Pons (tissue), 1 donor: Measurements from ENCODE around the gene BACE1.
"Not testable (repeated sequence)": the region's sequence is repeated elsewhere in the genome, so short reads cannot be mapped to it uniquely, and the experiment has no call there.

Source experiments
- DNase-seq: peaks from one replicate; pipeline ENCODE4 v3.0.0-alpha.2; 2016; ENCODE audit warnings: low spot score

Gene BACE1

DNA sequence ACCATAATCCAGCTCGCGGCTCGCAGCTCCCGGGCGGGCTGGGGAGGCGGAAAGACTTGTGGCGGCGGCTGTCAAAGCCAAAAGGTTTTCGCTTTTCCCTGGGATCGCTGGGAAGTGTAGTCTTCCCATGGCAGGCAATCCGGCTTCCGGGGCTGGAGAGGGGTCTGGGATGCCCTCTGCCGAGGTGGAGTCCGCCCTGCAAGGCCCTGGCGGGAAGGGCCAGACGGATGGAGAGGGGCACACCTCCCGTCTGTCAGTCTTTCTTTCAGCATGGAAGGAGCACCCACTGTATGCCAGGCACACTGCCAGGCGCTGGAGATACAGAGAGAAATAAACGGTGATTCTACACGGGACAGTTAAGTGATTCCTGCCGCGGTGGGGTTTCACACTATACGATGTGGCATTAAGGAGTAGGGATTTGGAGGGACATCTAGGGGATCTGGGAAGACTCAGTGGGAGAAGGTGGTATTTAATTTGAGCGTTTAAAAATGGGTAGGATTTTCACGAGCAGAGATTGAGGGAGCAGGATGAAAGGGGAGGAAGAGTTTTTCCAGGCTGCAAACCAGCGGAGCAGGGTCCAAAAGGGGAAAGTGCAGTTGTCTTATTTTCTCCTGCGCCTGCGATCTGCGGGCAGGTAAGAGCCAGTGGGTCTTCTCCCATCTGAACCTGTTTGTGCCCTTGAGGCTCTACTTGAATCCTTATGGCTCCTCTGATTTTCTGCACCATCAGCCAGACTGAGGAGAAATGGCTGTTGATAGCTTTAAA, at the start of gene BACE1:
TSS of gene BACE1 (minus strand) at position 60 of the 765 bp plus-strand sequence. CDS start 461 bp downstream, outside the sequence.
- DNase-seq, result peak; percentile 91

DNA sequence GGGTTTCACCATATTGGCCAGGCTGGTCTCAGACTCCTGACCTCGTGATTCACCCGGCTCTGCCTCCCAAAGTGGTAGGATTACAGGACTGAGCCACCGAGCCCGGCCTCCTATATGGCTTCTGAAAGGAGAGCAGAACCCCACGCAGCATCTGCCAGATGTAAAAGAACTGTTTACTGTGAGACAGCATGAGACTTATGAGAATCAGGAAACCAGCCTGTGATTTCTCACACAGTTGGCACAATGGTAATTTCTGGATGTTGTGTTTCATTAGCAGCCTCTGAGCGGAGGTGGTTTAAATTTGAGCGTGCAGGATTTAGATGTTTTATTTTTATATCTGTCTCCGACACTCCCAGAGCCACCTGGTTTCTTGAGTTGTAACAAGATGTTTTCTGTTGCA, 45.4 kb upstream of the BACE1 start:
- no peak for DNase-seq

DNA sequence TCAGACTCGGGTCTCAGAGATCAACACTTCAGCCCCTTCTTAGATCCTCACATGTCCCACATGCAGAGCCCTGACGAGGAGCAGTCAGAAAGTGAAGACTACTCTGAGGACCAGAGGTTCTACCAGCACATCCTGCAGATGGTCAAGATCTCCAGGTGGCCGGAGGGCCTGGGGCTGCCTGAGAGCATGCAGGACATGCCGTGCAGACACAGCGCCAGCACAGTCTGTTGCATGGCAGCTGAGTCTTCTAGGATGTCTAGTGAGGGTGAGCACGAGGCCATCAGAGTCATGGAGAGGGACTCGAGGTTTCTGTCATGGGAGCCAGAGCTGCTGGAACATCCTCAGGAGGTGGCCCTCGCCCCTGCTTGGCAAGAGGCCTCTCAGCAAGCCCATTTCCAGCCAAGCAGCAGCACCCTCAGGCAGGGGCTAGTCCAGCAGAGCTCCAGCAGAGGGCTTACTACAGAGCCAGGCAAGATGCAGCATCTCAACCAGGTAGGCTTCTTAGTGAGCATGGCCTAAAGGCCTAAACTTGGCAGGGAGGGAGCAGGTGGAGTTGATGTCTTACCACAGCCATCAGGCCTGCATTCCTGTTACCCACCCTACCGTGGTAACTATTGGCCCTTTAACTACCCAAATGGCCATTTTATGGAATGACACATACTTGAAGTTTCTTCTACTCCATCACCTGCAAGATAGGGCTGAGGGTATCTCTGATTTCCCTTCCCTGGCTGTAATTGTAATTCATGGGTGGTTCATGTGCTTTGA, 40.3 kb upstream of the BACE1 start:
- DNase-seq, result no peak

DNA sequence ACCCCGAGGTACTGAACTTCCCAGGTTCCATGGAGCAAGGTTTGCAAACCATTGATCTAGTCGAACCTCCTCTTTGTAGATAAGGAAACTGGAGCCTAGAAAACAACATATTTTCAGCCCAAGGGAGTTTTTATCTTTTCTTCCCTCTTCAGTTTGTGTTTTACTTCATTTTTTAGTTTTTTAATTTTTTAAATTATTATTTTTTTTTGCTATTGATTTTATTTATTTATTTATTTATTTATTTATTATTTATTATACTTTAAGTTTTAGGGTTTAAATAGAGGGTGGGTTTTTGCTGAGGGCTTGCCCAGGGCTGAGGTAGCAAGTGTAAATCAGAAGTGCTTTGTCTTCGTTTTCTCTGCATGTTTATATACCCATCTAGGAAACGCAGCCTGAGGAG, 38.5 kb upstream of the BACE1 start:
- DNase-seq, result no peak

DNA sequence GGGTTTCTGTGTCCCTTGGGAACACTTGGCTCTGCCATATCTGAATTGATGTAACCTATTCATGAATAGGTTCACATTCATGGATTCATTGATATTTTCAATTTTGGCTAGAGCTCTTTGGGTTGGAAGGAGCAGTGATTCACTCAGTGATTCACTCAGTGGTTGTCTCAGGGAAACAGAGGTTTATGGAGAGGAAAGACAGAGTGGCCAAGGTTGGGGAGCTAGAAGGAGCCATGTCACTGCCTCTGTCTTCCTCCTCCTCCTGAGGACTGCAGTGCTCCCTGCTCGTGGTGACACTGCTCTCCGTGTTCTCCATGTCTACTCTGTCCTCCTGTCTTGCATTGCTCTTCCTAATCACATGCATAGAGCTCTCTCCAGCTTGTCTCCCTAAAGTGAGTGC, 29.0 kb upstream of the BACE1 start:
- no peak for DNase-seq

DNA sequence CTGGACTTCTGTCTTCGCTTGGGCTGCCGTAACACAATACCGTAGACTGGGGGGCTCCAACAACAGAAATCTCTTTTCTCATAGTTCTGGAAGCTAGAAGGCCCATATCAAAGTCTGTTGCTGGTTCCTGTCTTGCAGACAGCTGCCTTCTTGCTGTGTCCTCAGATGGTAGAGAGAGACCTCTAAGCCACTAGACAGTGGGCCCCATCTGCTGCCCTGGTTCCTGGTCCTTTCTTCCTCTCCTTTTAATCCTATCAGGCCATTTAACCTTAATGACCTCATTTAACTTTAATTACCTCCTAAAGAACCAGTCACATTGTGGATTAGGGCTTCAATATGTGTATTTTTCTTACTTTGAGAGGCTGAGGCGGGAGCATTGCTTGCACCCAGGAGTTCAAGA, 21.0 kb upstream of the BACE1 start:
- DNase-seq, result no peak

DNA sequence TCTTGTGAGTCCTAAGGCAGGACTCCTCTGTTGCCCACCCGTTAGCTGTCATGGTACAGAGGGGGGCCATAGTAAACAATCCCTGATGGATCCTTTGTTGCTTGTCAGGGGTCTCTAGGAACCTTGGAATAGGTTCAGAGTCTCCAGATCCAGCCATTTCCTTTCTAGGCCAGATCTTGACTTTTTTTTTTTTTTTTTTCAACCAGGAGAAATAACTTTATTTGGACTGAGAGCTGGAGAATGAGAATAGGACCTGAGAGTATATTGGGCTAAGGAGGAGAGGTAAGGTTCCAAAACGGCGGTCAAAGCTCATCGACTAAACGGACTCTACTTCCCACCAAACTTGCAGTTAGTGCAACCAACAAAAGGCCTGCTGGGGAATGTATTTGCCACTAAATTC, 19.3 kb upstream of the BACE1 start:
- no peak for DNase-seq

DNA sequence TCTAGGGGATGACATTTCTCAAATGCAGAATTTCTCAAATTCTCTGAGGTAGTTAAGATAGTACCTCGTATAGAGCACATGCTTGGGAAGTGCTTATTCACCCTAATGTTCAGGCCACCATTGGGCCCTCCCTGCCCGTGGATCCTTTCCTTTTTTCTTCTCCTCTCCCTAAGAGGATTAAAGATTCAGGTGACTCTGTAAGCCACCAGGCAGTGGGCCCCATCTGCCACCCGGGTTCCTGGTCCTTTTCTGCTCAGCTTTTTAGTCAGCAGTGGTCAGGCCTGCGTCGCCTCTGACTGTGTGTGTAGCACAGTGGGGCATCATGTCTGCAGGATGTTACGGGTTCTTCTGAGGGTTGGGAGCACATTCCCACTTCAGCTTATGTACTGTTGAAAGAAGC, 18.8 kb upstream of the BACE1 start:
- no peak for DNase-seq

DNA sequence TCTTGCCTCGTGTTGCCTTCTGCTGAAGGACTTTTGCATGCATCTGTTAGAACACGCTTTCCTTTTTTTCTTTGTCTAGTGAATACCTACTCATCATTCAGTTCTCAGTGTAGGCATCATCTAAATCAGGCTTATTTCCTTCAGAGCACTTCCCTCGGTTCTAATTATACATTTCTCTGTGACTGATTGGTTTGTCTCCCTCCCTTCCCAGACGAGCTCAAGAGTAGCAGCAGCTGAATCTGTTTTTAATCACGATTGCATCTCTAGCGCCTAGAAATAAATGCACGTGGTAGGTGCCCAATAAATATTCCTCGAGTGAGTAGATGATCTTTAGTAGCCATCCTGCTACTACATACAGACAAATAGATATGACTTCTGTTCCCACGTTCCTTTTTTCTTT, 17.9 kb upstream of the BACE1 start:
- DNase-seq, result no peak

DNA sequence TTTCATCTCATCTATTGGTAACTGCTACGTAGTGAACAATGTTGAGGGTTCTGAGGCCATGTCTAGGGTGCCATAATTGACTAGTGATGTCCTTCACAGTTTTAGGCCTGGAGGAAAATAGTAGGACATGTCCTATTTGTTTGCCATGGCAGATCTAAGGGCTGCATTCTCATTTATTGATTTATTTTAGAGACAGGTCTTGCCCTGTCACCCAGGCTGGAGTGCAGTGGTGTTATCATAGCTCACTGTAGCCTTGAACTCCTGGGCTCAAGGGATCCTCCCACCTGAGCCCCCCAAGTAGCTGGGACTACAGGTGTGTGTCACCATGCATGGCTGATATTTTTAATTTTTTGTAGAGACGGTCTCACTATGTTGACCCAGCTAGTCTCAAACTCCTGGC, 16.8 kb upstream of the BACE1 start:
- no peak for DNase-seq

DNA sequence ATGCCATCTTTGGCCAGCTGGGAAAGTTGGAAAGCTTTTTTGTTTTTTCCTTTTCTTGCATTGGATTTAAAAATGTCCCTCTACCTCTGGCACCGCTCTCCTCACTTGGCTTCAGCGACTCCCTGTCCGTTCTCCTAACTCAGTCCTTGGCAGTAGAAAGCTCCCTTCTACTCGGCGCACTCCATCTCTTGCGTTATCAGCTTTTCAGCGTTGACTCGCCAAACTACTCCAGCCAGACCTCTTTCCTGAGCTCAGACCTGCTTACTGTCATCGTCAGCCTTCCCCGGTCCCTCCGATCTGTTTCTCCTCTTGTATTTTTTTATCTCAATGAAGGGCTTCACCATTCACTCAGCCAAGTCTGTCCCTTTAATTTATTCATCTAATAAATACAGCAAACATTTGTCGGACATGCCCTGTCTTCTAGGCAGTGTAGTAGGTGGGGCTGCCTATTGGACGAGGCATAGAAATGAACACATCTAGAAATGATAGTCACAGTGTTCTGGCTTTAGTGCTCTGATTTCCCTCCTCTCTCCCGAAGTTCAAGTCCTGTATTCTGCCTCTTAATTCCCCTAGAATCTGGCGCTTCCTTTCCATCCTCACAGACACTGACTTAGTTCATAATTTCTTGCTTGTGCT, 12.4 kb upstream of the BACE1 start:
- DNase-seq, result peak; percentile 44

DNA sequence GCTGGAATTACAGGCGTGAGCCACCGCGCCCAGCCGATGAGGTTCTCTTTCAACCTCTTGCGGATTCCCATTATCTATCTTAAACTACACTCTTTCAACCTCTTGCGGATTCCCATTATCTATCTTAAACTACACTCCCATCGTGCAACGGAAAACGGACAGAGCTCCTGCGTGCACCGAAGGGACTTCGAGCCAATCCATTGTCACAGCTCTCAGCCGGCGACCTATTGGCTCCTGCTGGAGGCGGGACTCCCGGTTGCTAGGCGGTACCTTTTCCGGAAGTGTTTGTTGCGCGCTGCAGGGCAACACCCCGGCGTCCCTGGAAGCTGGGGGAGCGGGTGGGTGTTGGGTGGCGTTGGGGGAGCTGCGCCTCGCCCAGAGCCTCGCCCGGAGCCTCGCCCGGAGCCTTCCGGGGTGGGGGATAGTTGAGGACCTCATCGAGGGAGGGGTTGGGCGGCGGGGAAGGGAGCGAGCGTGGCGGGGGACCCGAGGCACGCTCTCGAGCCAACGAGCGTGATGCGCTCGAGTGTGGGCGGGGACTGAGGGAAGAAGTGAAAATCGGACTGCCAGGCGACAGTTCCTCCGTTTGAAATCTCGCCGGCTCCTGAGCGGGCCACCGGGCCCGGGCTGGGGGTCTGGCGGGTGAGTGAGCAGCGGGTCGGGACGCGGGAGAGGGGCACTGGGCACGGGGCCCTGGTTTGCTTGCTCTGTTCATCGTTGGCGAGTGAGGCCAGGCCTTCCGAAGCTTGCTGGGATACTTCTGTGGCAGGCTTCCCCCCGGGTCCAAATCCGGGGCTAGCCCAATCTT, 11.7 kb upstream of the BACE1 start, which contains the start of gene CEP164:
TSS of gene CEP164 (plus strand) at position 288 of the 808 bp plus-strand sequence. CDS start 10,733 bp downstream, outside the sequence.
- peak; percentile 96 for DNase-seq

DNA sequence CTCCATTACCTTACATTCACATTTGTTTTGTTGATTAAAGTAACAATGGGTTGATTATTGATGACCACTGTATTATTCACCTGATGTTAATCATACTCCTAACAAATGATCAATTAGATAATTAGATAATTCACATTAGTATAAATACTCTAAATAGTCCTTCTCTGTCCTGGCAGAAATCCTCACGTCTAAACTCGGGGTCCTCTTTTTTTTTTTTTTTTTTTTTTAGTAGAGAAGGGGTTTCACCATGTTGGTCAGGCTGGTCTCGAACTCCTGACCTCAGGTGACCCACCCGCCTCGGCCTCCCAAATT, 11.2 kb upstream of the BACE1 start:
- not testable (repeated sequence) for DNase-seq

DNA sequence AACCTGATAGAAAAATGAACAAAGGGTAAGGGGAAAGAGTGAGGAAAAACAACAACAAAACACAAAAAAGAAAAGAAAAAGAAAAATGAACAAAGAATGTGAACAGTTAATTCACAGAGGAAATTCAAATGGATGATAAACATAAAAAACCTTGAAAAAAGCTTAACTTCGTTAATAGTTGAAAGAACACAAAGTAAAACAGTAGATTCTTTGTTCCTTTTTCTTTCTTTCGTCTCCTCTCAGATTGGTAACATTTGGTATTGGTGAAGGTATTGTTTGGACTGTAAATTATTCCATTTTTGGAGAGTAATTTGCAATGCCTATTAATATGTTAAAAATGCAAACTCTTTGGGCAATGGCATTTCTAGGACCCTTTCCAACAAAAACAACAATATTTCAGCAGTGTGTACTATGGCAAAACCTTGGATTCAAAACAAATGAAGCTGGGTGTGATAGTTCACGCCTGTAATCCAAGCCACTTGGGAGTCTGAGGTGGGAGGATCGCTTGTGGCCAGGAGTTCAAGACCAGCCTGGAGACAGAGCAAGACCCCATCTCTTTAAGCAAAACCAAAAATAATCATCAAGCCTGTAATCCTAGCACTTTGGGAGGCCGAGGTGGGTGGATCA, 3.3 kb upstream of the BACE1 start:
- no peak for DNase-seq

DNA sequence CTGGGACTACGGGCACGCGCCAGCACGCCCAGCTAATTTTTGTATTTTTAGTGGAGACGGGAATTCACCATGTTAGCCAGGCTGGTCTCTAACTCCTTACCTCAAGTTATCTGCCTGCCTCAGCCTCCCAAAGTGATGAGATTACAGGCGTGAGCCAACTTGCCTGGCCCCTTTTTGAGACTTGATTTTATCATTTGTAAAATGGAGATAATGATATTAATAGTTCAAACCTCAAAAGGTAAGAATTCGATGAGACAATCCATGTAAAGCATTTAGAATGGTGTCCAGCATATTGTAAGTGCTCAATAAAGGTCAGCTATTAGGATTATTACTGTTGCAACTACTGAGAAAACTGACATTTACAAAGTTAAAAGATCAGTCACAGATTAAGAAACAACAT, 2.7 kb upstream of the BACE1 start:
- DNase-seq, result no peak

DNA sequence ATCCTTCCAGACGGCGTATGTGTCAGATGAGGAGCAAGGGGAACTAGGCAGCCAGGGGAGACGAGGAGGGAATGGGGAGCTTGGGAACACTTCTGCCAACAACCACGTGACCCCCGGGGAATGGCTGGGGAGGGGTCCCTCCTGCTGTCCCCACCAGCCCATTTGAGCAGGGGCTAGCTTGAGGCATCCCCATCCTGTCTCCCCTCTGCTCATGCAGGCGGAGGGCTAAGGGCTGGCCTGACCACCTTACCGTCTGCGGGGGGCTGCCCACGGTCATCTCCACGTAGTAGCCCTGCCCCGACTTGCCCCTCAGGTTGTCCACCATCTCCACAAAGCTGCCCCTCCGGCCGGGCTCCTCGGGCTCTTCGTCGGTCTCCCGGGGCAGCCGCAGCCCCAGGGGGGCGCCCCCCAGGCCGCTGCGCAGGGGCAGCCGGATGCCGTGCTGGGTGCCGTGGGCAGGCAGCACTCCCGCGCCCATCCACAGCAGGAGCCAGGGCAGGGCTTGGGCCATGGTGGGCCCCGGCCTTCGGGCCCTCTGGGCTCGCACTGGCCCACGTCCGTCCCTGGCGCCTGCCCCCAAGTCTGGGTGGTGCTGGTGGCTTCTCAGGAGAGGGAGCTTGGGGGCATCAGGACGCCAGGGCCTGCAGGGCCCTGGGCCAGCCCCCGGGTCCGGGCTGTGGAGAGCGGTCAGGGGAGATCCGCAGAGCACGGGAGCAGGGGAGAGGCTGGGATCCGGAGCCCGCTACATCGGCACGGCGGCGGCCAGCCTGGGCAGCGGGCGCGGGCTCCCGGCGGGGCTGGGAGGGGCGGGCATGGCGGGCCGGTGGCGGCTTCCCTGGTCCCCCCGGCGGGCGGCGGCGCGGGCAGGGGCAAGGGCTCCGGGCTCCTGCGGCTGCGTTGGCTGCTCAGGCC, 515 bp downstream of the BACE1 start:
- no peak for DNase-seq

DNA sequence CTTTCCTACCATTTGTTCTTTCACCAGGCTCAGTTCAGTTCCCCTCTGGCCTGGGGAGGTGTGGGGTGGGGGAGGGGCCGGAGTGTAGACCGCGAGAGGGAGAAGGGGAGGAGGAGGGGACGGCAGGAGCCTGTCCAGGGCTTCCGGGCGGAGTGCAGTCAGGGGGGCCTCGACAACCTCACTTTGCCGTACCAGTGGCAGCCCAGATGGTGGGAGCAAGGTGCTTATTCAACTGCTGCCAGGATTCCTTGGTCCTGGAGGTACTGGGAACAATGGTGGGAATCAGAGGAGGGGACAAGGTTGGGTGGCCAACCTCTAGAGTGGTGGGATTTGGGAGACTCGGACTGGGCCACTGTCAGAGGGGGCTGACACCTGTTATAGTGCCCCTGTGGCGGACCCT, 1.2 kb downstream of the BACE1 start:
- no peak for DNase-seq

DNA sequence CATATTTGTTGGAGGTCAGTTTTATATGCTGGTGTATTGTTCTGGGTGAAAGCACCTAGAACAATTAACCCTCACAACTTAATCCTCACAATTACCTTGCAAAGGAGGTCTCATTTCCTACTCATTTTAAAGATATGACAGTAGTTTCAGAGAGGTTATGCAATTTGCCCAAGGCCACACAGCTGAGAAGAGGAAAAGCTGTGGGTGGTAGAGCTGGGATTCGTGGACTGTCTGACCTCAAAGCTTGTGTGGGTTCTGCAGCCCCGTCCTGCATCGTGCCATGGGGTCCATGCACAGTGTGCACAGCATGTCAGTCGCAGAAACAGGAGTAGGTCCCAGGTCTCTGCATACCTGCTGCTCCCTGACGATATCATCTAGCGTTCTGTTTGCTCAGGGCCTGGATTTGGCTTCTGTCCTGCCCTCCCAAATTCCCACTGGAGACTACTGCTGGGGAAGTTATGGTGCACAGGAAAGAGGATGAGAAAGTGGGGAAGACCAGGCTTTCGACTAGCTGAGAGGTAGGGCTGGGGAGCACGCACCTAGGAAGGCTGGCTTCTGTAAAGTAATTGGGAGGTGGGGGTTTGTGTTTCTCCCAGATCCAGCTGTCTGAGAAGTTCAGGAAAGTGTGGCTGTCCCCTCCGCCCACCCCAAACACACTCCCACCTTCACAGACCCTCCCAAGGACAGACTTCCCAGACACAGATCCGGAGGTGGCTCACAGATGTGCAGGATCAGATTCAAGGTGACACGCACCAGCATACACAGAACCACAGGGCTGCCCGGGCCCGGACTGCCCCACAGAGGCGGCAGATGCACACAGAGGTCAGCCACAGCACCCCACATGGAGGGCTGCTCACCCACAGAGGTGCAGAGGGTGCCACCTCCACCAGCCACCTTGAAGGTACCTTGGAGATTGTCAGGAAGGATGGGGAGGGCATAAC, 2.0 kb downstream of the BACE1 start:
- no peak for DNase-seq

DNA sequence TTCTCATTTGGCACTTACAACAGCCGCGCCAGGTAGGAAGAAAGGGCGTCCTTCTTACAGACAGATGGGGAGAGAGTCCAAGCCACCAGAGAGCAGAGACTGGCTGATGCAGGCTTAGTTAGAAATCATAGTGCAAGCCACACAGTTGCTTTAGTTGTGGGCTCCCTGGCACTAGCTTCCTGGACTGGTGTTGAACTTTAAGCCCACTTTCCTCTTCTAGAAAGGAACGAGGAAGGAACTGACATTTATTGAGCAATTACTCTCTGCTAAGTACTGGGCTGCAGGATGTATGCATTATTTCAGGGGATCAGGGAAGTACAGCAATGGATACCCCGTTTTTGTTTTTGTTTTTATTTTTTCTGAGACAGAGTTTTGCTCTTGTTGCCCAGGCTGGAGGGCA, 3.0 kb downstream of the BACE1 start:
- DNase-seq, result no peak

DNA sequence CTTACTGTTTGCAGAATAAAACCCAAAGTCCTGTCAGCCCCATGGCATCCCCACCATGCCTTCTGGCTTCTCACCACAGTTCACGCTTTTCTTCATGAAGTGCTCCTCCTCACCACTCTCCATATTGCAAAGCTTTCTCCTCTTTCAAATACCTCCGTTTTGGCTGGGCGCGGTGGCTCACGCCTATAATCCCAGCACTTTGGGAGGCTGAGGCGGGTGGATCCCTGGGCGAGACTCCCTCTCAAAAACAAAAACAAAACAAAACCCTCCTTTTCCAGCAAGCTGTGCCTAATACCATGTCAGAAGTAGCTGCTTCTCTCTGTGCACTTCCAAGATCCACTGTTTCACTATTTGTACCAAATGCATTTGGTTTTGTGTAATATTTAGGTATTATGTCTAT, 6.7 kb downstream of the BACE1 start:
- no peak for DNase-seq
